GM12873 (cell line): ENCODE data around the gene EDN3.

ENCODE experiments used
- CTCF ChIP-seq: IDR thresholded peaks from 2 replicates; pipeline ENCODE4 v1.5.1; 2012; ENCODE audit warnings: low read depth, mild to moderate bottlenecking, moderate library complexity, low read length, control low read depth; ENCODE audit not compliant: insufficient read depth; ENCODE audit errors: missing control alignments

The EDN3 gene

DNA sequence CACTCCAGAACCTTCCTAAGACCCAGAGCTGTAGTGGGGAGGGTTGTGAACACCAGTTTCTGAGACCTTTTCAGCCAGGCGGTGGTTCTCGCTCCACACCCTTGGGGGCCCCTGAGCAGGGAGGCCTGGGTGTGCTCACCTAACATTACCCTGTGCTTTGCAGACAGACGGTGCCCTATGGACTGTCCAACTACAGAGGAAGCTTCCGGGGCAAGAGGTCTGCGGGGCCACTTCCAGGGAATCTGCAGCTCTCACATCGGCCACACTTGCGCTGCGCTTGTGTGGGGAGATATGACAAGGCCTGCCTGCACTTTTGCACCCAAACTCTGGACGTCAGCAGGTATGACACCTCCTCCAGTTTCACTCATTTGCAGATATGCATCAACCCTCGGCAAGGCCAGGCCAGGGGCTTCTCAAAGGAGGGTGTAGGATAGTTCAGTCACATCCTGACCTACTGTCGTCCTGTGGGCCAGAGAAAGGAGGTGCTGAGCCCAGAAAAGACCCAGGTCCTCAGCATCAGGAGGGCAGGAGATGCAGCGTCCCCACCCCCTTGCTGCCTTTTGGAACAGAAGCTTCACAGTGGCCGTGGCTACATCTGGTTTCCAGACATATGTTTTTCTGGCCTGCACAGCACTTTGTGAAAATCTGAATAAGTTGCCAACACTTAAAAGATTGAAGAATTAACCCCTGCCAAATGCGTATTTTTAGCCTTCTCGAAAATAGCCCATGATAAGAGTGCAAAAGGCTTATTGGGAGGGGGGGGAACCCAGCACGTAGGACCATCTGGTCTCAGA is 20.6 kb downstream of the EDN3 start:
- TF ChIP-seq CTCF: no peak

DNA sequence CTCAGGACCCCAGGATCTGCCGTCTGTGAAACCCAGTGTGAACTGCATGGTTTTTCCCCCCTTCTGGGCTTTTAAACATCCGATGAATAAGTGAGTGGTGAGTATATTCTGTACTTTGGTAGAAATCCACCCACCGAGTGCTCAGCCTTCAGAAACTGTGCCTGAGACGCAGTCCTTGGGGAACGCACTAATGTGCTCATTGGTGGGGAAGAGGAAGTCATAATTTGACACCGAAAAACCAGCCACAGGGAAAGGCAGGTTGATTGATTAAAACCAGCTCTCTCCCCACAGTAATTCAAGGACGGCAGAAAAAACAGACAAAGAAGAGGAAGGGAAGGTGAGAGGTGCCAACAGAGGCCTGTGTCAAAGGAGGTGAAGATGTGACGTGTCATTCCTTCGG is 21.7 kb downstream of the EDN3 start:
- no peak for TF ChIP-seq CTCF

- TF ChIP-seq CTCF: no peak
These were observed 22.4 kb downstream of the EDN3 start for GRCh38 chr20:59322585-59323454.

DNA sequence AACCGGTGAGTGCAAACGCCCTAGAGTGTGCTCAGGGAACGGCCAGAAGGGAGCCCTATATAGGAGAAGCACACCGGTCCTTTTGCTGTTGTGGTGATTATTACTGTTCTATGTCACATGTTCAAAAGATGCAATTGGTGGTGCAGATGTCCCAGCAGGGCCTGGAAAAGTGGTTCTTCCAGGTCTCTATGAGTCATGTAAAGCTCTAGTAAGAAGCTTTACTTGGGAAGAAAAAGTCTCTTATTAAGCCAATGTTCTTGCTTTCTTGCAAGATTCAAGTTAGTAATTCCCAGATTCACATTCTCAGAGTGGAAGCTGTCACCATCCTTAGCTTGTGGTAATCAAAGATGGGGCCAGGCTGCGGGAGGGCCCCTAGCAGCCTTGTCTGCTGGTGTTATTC is 23.3 kb downstream of the EDN3 start:
- no peak for TF ChIP-seq CTCF

DNA sequence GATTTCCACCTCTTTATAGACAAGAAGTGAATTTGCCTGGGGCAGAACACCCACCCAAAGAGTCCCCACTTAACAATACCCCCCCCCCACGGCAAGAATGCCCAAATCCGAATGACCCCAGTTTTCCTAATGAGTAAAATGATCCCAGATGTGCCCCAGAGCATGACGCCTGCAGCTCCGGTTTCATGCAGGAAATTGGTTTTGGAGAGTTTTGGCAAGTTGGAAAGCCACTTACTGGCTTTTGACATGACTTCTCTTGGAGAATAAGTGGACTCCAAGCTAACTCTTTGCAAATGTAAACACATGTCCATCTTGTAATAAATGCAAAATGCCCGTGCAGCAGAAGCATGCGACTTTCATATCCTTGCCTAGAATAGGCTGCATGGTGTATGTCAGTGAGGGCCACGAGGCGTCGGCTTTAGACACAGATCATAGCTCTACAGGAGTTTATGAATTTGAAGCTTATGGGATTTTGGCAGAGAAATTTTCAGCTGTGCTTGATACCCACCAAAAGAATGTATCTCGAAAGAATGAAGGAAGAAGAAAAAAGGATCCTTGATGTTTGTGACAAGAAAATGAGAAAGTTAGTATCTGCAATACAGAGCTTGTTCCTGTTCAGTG is 24.2 kb downstream of the EDN3 start:
- no peak for TF ChIP-seq CTCF

DNA sequence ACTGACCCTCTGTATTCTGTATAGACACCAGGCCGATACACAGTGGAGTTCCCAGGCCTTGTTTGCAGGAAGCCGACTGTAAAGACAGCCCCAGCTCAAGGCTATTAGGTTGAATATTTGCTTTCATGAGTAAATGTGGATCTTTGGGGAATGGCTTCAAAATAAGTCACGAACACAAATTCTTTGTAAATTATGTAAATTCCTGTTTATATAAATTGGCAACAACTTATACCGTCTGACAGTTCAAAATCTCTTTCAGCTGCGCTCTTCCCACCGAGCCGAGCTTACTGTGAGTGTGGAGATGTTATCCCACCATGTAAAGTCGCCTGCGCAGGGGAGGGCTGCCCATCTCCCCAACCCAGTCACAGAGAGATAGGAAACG is 24.7 kb downstream of the EDN3 start:
- no peak for TF ChIP-seq CTCF

- no peak for TF ChIP-seq CTCF
These were observed 25.8 kb downstream of the EDN3 start for GRCh38 chr20:59326188-59326587.
